PC-9 (cell line): ENCODE data around the gene ATM. TPM values are rescaled to one million over a fixed set of nuclear protein-coding genes. Genes with fewer than 3 reads are reported as not detected.
A peak's percentile ranks its signal among the peaks of the same experiment; 100 is the strongest.

Experiments used
- BruUV-seq: library from RNA; stranded (reverse); fragments of 400-500 nt; replicated peaks from 2 replicates; lab custom pipeline; 2021; lab: Mats Ljungman, UMichigan
- CTCF ChIA-PET: fragments of 300-600 bp; sonication (Branson Sonifier 250); formaldehyde crosslinking; loops from one replicate; lab custom pipeline; 2022; ENCODE audit warnings: antibody characterized with exemption; lab: Charles Lee
- POLR2A ChIA-PET: fragments of 300-600 bp; sonication (Branson Sonifier 250); formaldehyde crosslinking; loops from one replicate; lab custom pipeline; 2022; ENCODE audit warnings: antibody characterized with exemption; ENCODE audit not compliant: unreplicated experiment; lab: Charles Lee
- DNase-seq, 2 experiments: peaks; one replicate each; pipeline versions ENCODE4 v3.0.0 to v3.0.0-alpha.2; 2015 to 2022; ENCODE audit warnings: mixed read lengths in 1 of 2
- H2AFZ ChIP-seq: fragments of 200-600 bp; sonication (generic); 2 replicates; pipeline ENCODE4 v1.8.1; 2017; ENCODE audit warnings: antibody characterized with exemption
- H3F3A ChIP-seq: fragments of 200-600 bp; sonication (generic); 2 replicates; pipeline ENCODE4 v1.8.1; 2017; ENCODE audit warnings: antibody characterized with exemption, mild to moderate bottlenecking, low read depth; ENCODE audit not compliant: insufficient read depth
- H3K27ac ChIP-seq: fragments of 200-600 bp; sonication (generic); 2 replicates; pipeline ENCODE4 v1.6.1; 2016; ENCODE audit warnings: mixed run types
- H3K27me3 ChIP-seq: fragments of 200-600 bp; sonication (generic); 2 replicates; pipeline ENCODE4 v1.6.1; 2016; ENCODE audit warnings: low read depth, mixed run types; ENCODE audit not compliant: insufficient read depth
- H3K36me3 ChIP-seq: fragments of 200-600 bp; sonication (generic); 2 replicates; pipeline ENCODE4 v1.6.1; 2016; ENCODE audit warnings: low read depth, mixed run types
- H3K4me1 ChIP-seq: fragments of 200-600 bp; sonication (generic); replicated peaks from 2 replicates; pipeline ENCODE4 v1.6.1; 2016; ENCODE audit warnings: mixed run types; ENCODE audit not compliant: insufficient read depth
- H3K4me2 ChIP-seq: fragments of 200-600 bp; sonication (generic); 2 replicates; pipeline ENCODE4 v1.6.1; 2017; ENCODE audit warnings: mixed run types
- H3K4me3 ChIP-seq: fragments of 200-600 bp; sonication (generic); 2 replicates; pipeline ENCODE4 v1.6.1; 2016; ENCODE audit warnings: mixed run types
- H3K79me2 ChIP-seq: fragments of 200-600 bp; sonication (generic); 2 replicates; pipeline ENCODE4 v1.6.1; 2017; ENCODE audit warnings: low read depth, mixed run types
- H3K9me2 ChIP-seq: fragments of 200-600 bp; sonication (generic); 2 replicates; pipeline ENCODE4 v1.8.1; 2017; ENCODE audit warnings: mild to moderate bottlenecking; ENCODE audit not compliant: insufficient read depth
- H3K9me3 ChIP-seq: fragments of 200-600 bp; sonication (generic); 2 replicates; pipeline ENCODE4 v1.8.1; 2016; ENCODE audit warnings: low read depth; ENCODE audit not compliant: insufficient read depth
- H4K20me1 ChIP-seq: fragments of 200-600 bp; sonication (generic); 2 replicates; pipeline ENCODE4 v1.8.1; 2017; ENCODE audit not compliant: insufficient read depth
- CTCF ChIP-seq: fragments of 200-600 bp; sonication (generic); conservative IDR thresholded peaks from 2 replicates; pipeline ENCODE4 v1.6.1; 2017; ENCODE audit warnings: mixed run types, antibody characterized with exemption, mild to moderate bottlenecking, moderate library complexity
- EZH2 ChIP-seq: fragments of 200-600 bp; sonication (generic); IDR thresholded peaks from 2 replicates; pipeline ENCODE4 v1.8.0; 2017; ENCODE audit warnings: antibody characterized with exemption, low read depth
- intact Hi-C: fragments of 100-400 bp; cut with micrococcal nuclease; formaldehyde crosslinking; loops from one replicate; pipeline ENCODE4 v1.10.0; 2022; ENCODE audit not compliant: unreplicated experiment
- total RNA-seq: library from RNA; stranded (reverse); gene quantifications from 2 replicates; pipeline ENCODE4 v1.2.3, GENCODE V29; 2021

The ATM gene
- total RNA-seq, 1 experiment from 2014 or later, result 36.3 TPM

- no TSS peak for BruUV-seq
- H3K4me3 ChIP-seq, result no peak overlapping the region
- H3K36me3 ChIP-seq, result peaks cover 14% of the 10 kb centered on the region; the same call in 1 of the 2 replicates
- H3K27me3 ChIP-seq, result no peaks in the 10 kb centered on the region
- peak in 1 of 2 experiments; percentile 41 for DNase-seq
- intact Hi-C loops, result no loop called here
- no peaks in the 10 kb centered on the region for H3F3A ChIP-seq
- peaks cover 8% of the 10 kb centered on the region for H3K4me1 ChIP-seq
- no peak overlapping the region for H2AFZ ChIP-seq
- POLR2A ChIA-PET, result no interaction called here
- CTCF ChIA-PET, result no interaction called here
- no peak overlapping the region for H3K27ac ChIP-seq
- no peak for TF ChIP-seq CTCF
- no peaks in the 10 kb centered on the region for H3K9me3 ChIP-seq
- H3K4me2 ChIP-seq, result no peak overlapping the region
- H3K9me2 ChIP-seq, result no peaks in the 10 kb centered on the region
- H3K79me2 ChIP-seq, result no peaks in the 10 kb centered on the region
- H4K20me1 ChIP-seq, result no peaks in the 10 kb centered on the region
Observed at GRCh38 chr11:108324587-108324986, 101.7 kb downstream of the ATM start.

- H2AFZ ChIP-seq, result no peak overlapping the region
- no peaks in the 10 kb centered on the region for H3K9me2 ChIP-seq
- no peak for TF ChIP-seq CTCF
- no peak for TF ChIP-seq EZH2
- H3K79me2 ChIP-seq, result no peaks in the 10 kb centered on the region
- H3K27me3 ChIP-seq, result no peaks in the 10 kb centered on the region
- no peaks in the 10 kb centered on the region for H3K9me3 ChIP-seq
- peaks cover 37% of the 10 kb centered on the region for H3K36me3 ChIP-seq
- H3K27ac ChIP-seq, result no peak overlapping the region
- intact Hi-C loops, result no loop called here
- no peak overlapping the region for H3K4me3 ChIP-seq
- no TSS peak for BruUV-seq
- H3K4me2 ChIP-seq, result no peak overlapping the region
- CTCF ChIA-PET, result no interaction called here
- no peak for DNase-seq
- H3K4me1 ChIP-seq, result peaks cover 3% of the 10 kb centered on the region
- peaks cover 7% of the 10 kb centered on the region; the same call in 1 of the 2 replicates for H3F3A ChIP-seq
- no peaks in the 10 kb centered on the region for H4K20me1 ChIP-seq
- POLR2A ChIA-PET, result no interaction called here
Observed at GRCh38 chr11:108333403-108333899, 110.6 kb downstream of the ATM start.

- Histone ChIP-seq H3K27ac (peak overlapping the region; percentile 33; the same call in 1 of the 2 replicates), H3K9me2 (no peaks in the 10 kb centered on the region), H3K27me3 (no peaks in the 10 kb centered on the region), H2AFZ (no peak overlapping the region), H4K20me1 (no peaks in the 10 kb centered on the region), H3K79me2 (no peaks in the 10 kb centered on the region), H3K4me3 (no peak overlapping the region), H3K36me3 (peaks cover 22% of the 10 kb centered on the region), H3F3A (peaks cover 25% of the 10 kb centered on the region), H3K4me1 (peaks cover 41% of the 10 kb centered on the region), H3K4me2 (no peak overlapping the region), H3K9me3 (no peaks in the 10 kb centered on the region)
- CTCF ChIA-PET, result no interaction called here
- POLR2A ChIA-PET, result no interaction called here
- intact Hi-C loops, result no loop called here
- BruUV-seq, result no TSS peak
- TF ChIP-seq CTCF (no peak), EZH2 (no peak)
- peak in 1 of 2 experiments; percentile 96 for DNase-seq
Observed at GRCh38 chr11:108338750-108339149, 115.9 kb downstream of the ATM start.
